Measurements from ENCODE around the gene PROSER2.

Gene PROSER2, protein sequence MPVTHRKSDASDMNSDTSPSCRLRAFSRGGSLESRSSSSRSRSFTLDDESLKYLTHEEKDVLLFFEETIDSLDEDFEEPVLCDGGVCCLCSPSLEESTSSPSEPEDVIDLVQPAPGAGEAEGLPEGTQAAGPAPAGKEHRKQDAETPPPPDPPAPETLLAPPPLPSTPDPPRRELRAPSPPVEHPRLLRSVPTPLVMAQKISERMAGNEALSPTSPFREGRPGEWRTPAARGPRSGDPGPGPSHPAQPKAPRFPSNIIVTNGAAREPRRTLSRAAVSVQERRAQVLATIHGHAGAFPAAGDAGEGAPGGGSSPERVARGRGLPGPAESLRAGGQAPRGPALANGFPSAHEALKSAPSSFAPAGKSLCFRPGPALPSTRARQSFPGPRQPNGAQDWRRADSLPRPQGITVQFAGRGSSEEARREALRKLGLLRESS

DNA sequence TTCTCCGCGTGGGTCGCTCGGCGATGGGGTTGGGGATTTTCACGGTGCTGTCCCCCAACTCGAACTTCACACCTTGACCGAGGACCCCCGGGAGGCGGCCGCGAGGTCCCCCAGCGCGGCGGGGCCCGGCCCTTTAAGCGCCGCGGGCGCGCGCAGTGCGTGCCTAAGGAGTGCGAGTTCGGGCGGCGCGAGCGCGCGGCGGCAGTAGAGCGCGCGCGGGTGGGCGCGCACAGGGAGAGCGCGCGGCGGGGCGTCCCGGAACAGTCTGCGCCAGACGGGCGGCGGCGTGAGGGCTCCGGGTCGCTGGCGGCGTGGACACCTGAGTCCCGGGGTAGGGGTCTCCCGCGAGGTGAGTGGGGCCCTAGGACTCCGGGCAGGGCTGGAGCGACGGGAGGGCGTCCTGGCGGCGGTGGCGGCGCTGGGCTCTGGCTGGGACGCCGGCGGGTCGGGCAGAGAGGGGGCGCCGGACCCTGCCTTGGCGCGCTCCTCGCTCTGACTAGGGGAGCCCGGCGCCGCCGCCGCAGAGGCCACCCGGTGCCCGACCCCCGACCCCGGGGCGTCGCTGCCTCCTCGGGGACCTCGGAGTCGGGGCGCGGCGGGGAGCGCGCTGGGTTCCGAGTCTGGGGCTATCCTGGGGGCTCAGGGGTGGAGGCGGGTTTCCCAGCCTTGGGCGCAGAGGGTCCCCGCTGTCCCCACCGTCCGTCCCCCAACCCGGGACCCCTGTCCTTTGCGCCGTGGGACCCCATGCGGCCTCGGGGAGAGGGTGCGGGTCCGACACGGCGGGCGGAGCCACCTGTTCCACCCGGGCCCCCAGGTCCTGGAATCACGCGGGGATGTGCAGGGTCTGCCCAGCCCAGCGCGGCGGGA, at the start of gene PROSER2:
TSS of gene PROSER2 (plus strand) at position 235 of the 867 bp plus-strand sequence. CDS start 28,722 bp downstream, outside the sequence.
- DNase-seq: no peak

DNA sequence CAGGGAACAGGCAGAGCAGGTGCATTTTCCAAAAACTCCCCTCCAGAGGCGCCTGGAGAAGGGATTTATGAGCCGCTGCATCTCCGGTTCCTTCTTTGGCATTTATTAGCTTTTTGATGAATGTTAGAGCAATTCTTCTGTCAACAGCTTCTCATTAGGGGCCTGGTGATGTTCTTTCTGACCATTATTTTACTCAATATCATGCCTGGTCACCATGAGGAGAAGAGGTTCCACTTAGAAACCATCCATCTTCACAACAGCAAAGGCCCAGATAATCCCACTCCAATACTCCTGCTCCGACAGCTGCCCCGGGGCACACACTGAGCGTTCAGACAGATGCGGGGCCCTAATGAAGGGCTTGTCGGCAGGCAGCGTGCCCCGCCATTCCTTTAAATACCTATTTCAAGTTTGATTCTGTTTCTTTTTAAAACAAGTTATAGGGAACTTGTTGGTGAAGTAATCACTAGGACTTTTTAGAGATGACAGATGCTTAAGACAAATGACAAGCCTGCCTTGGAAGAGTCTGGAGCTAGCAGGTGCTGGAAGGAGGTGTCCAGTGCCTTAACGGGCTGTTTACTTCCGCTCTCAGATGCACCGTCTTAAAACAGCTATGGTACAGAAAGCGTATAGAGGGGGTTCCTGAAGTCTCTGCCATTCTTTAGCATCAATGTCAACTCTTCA, 49.3 kb upstream of the PROSER2 start:
- DNase-seq: no peak

DNA sequence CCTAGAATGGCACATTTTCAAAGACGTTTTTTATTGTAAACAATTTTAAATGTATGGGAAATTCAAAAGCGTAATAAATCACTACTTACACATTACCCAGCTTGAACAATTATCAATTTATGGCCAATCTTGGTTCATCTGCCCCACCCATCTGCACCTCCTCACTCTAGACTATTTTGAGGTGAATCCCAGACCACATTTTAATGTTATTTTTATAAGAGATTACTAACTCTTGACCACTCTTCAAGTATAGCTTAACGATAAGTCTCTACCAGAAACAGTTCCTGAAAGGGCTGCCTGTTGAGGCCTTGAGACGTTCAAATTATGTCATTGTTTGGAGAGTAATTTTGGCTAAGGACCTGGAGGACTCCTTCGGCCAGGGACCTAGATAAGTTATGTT, 47.7 kb upstream of the PROSER2 start:
- DNase-seq: no peak

DNA sequence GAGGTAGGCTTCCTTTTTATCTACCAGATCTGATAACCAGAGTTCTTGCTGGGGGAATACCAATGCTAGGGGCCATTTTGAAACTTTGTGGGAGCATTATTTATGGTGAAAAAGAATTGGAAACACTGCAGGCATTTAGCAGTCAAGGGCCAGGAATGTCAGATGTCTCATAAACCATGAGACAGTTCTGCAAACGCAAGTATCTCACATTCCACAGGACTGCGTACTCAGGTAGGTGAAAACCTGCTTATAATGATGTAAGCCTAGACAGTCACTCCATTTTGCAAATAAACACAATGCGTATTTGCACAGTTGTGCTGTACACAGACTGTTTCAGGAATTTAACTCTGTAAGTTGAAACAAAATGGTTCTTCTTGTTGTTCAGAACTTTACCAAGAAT, 47.1 kb upstream of the PROSER2 start:
- no peak for DNase-seq

DNA sequence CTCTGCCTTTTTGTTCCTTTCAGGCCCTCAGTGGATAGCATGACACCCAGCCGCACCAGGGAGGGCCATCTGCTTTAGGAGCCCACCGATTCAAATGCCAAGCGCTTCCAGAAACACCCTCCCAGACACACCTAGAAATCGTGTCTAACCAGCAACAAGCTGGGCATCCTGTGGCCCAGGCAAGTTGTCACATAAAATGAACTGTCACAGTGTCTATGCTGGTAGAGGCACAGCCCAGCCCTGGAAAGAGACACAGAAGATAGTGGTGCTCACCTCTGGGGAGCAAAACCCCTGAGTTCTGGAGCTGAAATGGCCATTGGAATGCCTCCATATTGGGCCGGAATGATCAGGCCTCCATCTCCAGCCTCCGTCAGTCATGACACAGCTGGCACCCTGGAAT, 42.0 kb upstream of the PROSER2 start:
- DNase-seq: no peak

DNA sequence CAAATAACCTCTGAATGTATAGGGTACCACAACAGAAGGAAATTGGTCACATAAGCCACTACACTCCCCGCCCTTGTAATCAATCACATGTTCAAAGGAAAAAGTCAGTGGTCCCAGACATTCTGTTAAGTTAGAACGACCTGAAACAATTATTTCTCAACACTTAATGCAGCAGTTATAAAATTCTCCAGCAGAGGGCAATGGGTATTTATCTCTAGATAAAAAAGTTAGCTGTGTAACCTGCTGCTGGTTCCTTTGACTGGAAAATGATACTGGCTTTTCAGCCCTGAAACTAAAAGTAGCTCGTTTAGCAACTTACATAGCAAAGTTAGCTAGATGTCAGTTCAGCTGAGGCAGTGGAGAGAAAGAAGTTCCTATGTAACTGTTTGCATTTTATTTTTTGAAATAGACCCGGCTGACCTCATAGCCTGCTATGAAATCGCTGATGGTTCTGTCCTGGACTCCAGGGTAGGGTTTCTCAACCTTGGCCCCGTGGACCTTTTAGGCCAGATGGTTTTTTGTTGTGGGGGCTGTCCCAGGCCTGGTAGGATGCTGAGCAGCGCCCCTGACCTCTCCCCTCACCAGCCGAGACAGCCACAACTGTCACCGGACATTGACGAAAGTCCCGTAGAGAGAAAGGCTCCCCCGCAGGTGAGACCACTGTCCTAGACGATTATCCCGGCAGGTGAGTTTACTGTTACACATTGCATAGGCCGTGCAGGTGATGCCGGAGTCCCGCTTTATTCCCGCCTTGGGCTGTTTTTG, 40.2 kb upstream of the PROSER2 start:
- DNase-seq: peak; percentile 37 to 69

DNA sequence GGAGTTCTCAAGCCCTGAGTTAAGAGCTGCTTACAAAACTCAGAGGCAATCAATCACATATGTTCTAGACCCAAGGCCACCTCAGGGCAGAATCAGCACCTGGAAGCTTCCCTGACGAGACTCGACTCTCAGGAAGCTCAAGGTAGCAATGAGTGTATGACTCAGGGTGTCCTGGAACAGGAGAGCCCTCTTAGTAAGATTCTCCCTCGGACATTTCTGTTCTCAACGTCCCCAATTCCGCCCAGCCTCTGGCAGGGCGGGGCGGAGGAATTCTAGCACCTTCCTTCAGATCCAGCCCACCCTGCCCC, 39.6 kb upstream of the PROSER2 start:
- no peak for DNase-seq

DNA sequence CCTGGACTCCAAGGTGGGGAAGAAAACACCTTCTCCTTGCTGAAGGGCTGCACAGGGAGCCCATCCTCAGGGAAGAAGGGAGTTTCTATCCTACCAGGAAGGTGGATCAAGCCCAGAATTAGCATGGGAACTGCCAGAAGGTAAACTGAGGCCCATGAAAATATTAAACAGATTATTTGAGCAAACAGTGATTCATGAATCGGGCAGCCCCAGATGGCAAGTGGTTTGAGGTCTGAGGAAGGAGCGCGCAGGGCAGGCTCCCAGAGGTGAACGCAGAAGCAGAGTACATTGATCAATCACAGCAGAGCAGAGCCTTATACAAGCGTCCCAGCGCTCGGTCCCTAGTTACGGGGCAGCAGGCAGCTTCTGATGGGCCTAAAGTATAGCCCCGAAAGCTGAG, 35.8 kb upstream of the PROSER2 start:
- no peak for DNase-seq

DNA sequence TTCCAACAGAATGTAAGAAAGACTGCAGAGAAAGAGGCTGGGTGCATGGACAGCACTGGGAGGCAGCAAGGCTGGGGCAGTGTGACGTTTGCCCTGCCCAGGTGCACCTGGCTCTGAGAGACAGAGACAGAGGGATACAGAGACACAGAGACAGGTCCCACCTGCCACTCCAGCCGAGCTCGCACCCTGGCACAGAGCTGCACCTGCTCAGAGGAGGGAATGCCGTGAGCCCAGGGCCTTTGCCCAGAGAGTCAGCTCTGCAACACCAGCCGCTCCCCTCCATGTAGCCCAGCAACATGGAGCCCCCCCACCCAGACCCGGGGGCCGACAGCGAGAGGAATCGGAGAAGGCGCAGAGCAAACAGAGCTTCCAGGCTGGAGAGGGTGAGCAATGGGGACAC, 35.3 kb upstream of the PROSER2 start:
- no peak for DNase-seq

DNA sequence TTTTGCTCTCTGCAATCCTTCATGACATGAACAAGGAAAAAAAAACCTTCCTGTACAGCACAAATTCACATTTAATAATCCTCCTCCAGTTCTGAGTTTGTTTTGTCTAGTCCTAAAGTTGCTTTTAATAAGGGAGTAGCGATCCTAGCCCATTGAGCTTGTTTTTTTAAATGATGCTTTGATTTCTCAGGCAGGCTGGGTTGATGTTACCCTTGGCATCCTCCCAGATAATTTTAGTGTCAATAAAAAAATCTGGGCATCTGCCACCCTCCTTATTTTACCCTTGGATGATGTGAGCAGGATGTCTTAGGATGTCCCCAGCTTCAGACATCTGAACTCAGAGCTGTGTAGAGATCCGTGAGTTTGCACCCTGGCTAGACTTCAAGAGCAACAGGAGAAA, 33.9 kb upstream of the PROSER2 start:
- no peak for DNase-seq

DNA sequence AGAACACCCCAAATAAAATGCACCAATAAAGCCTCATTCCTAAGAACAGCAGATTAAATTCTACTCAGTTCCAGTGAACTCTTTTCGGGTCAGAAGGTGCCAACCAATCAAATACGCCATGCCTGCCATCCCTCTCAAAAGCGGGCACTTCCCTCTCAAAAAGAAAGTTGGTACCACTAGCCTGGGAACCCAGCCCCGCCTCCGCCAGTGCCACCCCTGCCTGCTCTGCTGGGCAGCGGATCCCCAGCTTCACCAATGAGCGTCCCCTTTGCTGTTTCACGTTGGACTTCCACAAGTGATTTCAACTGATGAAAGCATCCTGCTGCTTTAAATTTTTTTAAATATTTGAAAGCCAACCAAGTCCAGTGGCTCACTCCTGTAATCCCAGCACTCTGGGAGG, 33.2 kb upstream of the PROSER2 start:
- DNase-seq: no peak

DNA sequence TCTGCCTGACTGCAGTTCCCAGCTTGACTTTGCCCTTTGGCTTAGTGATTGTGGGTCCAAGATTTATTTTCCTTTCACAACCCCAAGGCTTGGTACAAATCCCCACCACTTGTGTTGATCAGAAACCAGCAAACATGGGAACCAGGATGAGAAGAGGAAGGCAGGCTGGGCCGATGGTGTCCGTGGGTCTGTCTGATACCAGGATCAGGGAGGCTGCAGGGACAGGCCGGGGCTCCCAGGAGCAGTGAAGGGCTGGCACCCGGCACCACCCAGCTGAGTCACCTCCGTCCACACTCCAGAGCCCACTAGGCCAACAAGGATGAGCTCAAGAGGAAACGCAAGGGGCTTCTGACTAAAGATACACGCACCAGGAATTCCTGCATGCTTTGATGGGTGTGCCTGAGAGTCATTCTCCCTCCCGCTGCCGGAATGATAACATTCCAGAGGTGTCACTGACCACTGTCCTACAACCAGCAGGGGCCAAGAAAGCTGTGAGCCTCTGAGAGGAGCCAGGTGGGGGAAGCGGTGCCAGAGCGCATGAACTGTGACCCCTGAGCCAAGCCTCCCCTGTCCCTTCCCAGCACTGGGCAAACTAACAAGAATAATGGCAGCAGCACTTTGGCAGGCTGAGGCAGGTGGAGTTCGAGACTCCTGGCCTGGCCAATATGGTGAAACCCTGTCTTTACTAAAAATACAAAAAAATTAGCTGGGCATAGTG, 29.2 kb upstream of the PROSER2 start:
- no peak for DNase-seq

DNA sequence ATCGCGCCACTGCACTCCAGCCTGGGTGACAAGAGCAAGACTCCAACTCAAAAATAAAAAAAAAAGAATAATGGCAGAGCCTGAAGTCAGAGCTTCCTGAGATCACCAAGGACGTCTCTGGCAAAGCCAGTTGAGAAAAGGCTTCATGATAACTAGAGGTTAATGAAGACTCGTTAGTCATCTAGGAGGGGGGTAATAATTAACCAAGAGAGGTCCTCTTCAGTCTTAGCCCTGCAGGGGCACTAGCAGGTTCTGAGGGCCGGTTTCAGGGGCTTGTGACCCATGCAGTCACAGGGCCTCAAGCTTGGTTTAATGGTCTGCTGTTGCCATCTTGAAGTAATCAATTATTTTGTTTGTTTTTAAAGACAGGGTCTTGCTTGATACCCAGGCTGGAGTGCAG, 28.6 kb upstream of the PROSER2 start:
- no peak for DNase-seq

DNA sequence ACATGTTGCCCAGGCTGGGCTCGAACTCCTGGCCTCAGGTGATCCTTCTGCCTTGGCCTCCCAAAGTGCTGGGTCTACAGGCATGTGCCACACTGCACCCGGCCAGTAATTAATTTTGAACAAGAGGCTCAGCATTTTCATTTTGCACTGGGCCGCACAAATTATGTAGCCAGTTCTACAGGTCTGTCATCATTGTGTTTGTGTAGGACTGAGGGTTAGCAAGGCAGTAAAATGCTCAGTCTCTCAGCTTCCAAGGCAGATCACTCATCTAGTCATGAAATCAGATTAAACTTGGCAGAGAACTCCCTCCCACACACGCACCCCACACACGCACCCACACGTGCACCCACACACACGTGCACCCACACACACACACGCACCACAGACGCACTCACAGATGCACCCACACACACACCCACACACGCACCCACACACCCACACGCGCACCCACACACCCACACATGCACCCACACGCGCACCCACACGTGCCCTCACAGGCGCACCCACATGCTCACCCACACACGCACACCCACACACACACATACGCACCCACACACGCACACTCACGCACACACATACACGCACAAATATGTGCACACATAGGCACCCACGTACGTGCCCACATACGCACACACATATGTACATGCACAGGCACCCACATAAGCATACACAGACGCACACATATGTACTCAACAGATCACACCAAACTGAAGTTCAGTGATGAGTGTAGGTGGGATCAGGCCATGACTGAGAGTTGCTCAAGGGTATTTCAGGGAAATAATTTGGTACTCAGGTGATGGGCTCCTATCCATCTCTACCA, 27.8 kb upstream of the PROSER2 start:
- no peak for DNase-seq

DNA sequence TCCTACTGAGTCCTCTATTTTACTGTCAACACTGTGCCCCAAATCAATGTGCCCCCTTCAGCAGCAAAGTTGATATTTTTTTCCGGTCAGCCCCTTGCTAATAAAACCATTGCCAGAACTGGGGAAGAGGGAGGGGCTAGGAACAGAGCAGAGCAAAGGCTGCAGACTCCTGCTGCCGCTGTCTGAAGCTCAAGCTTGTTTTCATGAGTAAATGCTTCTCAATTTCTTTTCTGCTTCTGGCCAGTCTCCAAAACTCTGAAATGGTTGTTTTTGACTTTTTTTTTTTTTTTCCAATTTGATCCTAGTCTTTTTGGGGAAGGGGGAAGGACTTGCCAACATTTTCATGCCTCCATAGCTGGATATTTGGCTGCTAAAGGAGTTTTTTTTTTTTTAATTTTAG, 26.7 kb upstream of the PROSER2 start:
- DNase-seq: no peak

DNA sequence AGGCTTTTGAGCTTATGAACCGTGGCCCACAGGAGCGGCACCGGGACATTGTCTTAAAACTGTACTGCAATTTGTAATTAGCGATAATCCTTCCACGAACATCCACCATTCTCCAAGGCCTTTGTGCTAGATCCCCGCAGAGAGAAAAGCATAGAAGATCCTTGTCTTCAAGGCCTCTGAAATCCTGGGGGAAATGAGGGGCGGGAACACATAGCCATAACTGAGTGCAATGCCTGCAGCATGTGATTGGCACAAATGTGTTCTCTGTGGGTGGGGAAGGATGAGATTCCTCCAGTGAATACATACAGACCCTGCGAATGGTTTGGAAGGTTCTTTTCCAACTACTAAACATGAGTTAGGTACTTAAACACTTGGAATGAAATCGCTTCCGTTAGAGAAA, 25.9 kb upstream of the PROSER2 start:
- DNase-seq: no peak

DNA sequence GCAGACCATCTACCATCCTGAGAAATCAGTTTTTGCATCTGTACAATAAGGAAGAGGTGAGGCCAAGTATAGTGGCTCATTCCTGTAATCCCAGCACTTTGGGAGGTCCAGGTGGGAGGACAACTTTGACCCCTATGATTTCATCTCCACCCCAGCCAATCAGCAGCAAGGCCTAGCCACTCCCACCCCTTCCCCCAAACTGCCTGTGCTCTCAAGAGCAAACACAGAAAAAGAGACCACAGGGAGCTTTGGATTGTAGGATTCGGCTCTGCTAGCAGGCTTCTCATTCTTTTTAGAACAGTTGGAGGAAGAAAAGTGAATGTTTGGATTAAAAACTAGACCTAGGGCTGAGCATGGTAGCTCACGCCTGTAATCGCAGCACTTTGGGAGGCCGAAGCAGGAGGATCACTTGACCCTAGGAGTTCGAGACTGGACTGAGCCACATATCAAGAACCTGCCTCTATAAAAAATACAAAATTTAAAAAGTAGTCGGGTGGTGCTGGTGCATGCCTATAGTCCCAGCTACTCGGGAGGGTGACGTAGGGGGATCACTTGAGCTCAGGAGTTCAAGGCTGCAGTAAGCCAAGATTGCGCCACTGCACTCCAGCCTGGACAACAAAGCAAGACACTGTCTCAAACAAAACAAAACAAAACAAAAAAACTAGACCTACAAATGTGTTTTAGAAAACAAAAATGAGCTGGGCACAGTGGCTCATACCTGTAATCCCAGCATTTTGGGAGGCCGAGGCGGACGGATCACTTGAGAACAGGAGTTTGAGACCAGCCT, 25.1 kb upstream of the PROSER2 start:
- DNase-seq: no peak

DNA sequence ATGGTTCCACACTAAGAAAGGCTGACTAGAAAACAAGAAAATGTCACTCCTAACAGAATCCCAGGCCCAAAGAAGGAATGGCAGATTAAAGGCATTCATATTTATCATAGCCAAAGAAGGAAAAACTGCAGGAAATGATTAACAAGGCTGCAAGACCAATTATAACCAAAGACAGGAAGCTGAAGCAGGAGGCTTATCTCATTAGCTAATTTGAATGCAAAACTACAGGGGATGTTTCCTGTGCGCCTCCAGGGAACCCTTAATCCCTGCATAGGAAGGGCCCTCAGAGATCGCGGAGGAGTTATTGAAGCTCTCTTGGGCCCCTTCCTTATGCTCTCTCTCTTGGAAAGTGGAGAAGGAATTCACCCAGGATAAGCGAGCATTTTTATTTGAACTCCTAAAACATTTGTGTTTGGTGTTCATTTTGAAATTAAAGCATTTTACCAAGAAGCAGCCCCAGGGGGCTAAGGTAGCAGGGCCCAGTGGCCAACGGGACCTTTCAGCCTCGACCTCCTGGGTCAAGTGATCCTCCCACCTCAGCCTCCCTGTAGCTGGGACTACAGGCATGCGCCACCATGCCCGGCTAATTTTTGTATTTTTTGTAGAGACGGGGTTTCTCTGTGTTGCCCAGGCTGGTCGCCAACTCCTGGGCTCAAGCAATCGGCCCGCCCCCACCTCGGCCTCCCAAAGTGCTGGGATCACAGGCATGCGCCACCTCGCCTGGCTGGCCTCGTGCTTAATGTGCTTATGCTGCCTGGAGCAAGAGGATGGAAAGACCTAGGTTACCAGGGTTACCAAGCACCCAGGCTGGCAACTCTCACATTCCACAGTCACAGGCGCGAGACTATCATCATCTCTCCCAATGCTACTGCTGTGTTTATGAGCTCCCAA, 24.1 kb upstream of the PROSER2 start:
- DNase-seq: no peak

DNA sequence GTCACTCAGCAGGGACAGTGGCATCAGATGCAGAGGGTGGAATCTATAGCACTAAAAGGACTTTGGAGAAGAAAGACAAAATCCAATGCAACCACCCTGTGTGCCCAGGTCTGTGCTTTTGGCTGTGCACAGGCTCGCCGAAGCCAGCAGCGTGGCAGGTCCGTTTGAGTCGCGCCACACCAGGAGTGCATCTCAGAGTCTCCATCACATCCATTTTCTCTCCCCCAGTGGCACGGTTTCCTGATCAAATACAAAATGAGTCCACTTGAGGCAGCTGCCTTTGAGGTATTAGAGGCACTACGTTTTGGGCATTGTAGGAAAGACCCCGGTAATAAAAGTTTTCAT, 23.4 kb upstream of the PROSER2 start:
- no peak for DNase-seq

DNA sequence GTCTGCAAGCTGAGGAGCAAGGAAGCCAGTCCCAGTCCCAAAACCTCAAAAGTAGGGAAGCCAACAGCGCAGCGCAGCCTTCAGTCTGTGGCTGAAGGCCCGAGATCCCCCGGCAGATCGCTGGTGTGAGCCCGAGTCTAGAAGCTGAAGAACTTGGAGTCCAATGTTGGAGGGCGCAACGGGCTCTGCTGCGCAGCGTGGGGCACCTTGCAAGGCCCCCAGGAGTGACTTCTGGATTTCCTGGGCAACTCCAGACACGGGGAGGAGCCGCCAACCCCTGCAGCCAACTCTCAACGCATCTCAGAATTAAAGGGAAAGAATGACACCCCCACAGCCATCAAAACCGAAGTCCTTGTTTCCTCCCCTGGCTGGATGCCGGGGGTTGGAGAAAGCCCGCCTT, 18.8 kb upstream of the PROSER2 start:
- DNase-seq: no peak
